ENCODE results near the gene CCSAP.

The CCSAP gene

DNA sequence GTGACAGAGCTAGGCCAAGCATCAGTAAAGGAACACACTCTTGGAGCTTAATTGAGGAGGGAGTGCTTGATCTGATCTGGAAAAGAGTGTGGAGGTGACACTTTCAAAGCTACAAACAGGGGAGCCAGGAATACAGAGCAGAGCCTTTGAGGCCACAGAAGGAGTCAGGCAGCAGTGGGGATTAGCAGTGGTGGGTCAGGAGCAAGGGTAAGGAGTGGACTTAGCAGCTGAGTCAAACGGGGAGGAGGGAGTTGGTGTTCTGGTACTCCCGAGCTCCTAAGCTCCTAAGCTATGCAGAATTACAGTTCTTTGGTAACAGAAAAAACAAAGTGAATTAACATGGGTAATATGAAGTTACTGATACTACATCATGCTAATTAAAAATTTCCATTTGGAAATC is 57.4 kb downstream of the CCSAP start:
- DNase-seq, result no peak

GRCh38 chr1:229284887-229285286 is 58.0 kb downstream of the CCSAP start:
- no peak for DNase-seq

DNA sequence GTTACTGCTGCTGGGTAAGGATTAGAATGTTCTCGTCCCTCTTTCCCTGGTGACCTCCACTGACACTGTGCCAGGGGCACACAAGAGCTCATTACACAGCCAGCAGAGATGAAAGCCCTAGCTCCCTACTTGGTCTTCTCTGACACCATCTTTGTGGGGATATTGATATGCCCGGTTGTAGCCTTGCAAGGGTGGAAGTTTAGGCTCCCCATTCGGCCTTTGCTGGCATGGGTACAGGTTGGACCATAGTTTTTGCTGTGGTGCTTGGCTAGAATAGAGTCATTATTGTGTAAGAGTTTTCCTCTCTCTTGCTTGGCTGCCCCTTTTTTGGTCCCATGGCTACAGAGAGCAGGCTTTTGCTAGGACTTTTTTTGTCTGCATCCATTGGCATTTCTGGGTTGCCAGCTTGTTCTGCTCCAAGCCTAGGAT is 59.6 kb downstream of the CCSAP start:
- no peak for DNase-seq

DNA sequence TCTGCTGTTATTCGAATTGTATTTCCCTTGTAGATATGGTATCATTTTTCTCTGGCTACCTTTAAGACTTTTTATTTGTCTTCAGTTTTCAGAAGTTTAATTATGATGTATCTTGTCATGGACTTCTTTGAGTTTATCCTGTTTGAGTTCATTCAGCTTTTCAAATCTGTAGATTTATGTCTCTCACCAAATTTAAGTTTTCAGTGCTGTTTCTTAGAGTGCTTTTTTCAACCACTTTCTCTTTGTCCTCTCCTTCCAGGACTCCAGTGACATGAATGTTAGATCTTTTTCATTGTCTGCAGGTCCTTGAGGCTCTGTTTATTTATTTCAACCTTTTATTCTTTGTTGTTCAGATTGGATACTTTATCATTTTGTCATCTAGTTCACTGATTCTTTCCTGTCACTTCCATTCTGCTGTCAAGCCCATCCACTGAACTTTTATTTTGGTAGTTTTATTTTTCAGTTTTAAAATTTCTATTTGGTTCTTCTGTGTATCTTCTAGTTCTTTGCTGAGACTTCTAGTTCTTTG is 60.5 kb downstream of the CCSAP start:
- DNase-seq, result no peak

GRCh38 chr1:229281339-229281926 is 61.4 kb downstream of the CCSAP start:
- no peak for DNase-seq

DNA sequence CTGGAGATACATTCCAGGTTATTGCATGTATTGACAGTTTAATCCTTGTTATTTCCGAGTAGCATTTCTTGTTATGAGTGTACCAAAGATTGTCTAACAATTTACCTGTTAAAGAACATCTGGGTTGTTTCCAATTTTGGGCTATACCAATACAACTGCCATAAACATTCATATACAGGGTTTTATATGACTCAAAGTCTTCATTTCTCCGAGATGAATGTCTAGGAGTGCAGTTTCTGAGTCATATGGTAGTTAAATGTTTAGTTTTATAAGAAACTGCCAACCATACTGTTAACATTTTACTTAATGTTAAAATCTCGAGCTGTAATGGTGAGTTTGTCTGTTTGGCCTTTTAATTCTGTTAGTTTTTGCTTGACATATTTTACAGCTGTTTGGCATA is 61.9 kb downstream of the CCSAP start:
- no peak for DNase-seq

DNA sequence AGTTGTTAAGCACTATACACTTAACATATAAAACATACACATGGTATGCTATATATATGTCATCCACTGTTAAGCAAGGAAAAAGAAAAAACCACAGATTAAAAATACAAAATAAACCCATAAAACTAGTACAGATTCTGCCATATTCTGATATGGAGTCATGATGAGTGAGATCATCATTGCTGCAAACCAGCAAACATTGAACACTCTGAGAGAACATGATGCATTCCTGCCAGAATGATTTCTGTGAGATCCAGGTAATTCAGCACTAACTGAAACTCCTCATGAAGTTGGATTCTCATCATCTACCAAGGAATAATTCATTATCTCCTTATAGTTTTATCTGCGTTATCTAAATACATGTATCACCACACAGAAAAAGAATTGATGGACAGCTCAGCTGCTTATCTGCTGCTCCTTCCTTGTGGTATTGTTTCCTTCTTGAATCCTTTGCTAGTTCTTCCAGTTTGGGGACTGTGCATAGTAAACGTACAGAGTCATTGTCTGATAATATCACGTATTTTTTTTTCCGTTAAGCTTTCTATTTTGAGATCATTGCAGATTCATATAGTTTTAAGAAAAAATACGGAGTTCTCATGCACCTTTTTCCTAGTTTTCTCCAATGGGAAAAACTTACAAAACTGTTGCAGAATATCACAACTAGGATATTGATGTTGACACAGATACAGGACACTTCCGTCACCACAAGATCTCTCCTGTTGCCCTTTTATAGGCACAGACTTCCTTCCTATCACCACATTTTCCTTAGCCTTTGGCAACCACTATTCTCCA is 62.6 kb downstream of the CCSAP start:
- no peak for DNase-seq

DNA sequence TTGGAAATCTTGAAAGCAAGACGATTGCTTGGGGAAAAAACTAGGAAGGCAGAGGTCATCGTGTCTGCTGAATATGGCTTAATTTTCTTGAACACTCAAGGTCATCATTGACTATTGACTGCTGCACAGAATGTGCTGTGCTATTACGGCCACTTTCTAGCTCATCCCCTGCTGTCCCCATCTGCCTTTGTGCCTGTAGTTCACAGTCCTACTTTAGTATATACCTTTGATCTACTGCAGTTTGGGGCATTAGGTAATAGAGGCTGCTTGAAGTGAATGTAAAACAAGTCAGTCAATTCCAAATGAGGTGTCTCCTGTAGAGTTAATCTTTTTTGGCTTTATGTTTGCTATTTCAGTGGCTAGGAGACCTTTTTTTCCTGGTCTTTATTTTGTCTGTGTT is 63.6 kb downstream of the CCSAP start:
- no peak for DNase-seq

GRCh38 chr1:229278120-229278741 is 64.6 kb downstream of the CCSAP start:
- no peak for DNase-seq

DNA sequence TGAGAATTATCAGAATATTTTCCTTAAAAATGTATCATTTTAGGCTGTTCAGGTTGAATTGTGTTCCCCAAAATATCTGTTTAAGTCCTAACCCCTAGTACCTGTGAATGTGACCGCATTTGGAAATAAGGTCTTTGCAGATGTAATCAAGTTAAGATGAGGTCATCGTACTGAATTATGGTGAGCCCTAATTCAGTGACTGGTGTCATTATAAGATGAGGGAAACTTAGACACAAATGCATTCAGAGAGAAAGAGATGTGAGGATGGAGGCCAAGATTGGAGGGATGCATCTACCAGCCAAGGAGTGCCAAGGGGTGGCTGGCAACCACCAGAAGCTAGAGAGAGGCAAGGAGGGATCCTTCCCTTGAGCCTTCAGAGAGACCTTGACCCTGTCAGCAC is 67.8 kb downstream of the CCSAP start:
- DNase-seq, result no peak

DNA sequence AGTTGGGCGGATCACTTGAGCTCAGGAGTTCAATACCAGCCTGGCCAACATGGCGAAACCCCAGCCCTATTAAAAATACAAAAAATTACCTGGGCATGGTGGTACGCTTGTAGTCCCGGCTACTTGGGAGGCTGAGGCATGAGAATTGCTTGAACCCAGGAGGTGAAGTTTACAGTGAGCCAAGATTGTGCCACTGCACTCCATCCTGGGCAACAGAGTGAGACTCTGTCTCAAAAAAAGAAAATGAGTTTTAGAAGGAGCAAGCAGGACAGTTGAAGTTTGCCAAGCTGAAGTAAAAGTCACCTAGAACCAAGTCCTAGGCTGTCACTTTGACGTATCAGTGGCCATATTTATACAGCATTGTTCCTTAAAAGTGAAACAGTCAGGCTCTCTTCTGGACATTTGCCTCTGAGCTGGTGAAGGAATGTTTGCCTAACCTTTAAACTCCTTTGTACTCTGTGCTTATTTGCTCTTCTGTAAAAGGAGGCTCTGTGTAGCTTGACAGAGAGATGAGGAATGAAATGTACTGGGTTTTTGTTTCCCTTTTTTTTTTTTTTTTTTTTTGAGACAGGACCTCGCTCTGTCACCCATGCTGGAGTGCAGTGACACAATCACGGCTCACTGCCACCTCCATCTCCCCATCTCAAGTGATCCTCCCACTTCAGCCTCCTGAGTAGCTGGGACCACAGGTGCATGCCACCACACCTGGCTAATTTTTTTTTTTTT is 69.2 kb downstream of the CCSAP start:
- DNase-seq, result no peak

DNA sequence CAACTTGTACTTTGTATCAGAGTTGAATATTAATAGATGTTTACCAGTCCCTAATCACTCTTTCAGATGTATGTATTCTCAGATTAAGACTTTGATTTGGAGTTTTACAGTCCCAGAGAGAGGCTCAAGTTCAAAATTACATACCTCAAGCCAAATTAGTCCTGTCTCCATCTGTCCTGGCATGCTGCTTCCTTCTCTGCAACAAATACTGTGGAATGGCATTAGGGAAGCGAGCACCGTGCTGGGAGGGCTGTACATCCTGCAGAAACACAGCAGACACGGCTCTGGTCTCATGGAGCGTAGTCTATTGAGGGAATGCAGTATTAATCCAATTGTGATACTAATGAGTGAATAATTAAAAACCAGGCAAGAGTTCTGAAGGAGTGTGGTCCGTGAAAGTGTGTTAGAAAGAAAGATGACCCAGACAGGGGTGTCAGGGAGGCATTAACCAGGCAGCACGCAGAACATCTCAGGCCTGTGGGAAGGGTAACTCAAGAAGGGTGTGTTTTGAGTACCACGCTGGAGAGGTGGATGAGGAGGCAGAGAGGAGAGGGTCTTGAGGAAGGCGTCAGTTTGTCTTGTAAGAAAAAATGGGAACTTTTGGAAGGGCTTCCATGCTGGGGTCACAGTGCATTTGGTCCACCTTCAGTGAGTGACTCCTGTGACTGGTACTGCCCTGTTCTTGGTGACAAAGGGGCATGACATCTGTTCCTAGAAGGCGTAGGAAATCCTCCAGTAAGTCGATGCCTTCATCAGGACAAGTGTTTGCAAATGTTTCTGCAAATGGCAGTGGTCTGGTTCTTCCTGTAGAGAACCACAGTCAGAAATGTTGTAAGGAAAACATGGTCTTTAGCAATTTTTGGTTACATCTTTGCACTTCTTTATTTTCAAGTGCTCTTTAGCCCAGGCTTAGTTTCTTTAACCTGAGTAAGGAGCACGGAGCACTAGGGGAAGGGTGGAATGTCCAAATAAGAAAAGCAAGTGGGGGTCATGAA is 70.4 kb downstream of the CCSAP start:
- DNase-seq, result no peak

DNA sequence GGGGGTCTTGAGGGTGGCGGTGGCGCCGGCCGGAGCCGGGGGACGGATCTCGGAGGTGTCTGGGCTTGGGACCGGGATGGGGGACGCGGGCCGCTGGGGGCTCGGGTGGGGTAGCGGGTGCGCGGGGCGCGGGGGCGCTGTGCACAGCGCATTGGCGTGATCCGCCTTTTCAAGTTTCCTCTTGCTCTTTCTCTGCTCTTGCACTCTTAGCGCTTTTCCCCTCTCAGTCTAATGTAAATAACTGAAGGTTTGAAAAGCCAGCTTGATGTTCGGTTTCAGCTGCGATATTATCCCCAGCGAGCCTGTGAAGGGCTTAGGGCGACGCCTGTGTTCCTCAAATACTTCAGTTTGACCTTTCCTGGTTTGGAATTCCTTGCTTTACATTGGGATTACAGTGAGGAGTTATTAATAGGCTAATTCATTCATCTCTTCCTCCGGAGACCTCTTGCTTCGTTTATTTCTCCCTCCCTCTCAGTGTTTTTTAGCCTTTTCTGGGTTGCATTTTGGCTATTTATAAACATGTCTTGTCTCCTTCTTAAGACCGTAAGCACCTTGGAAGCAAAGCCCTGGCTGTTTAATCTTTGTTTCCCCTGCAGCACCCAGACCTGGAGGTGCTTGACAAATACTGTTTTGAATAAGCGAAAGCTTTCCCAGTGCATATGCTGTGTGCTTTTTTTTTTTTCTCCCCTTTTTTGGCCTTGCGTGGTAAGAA is 71.2 kb downstream of the CCSAP start:
- peak; percentile 38 to 48 for DNase-seq
